ENCODE results near the gene RNF212B. TPM values are rescaled to one million over a fixed set of nuclear protein-coding genes. Genes with fewer than 3 reads are reported as not detected.

The RNF212B gene
- total and polyA plus RNA-seq, 2 of the 13 experiments (the other 11 are each of a cell fraction or from before 2014, with no cell fraction given), result 0.05 TPM; not detected in 1

- TF ChIP-seq ZNF687 (CRISPR knock-in tag; IDR thresholded peaks at IDR 0.05) (no peak), TCF7 (IDR thresholded peaks at IDR 0.05; ENCODE audit: low read depth) (no peak), THYN1 (CRISPR knock-in tag; IDR thresholded peaks at IDR 0.05; ENCODE audit: borderline replicate concordance, low read depth) (0 out of 2 replicates have a peak, but pooled peaks have one; percentile 38), JARID2 (CRISPR knock-in tag; IDR thresholded peaks at IDR 0.05; ENCODE audit: insufficient replicate concordance) (no peak), HOXA3 (CRISPR knock-in tag; IDR thresholded peaks at IDR 0.05) (no peak), ZFP91 (CRISPR knock-in tag; IDR thresholded peaks at IDR 0.05; ENCODE audit: borderline replicate concordance) (no peak), NAIF1 (CRISPR knock-in tag; IDR thresholded peaks at IDR 0.05; ENCODE audit: borderline replicate concordance) (0 out of 2 replicates have a peak, but pooled peaks have one; percentile 13), ZNF101 (CRISPR knock-in tag; IDR thresholded peaks at IDR 0.05; ENCODE audit: borderline replicate concordance, low read depth) (no peak), ZNF761 (CRISPR knock-in tag; conservative IDR thresholded peaks at IDR 0.05) (no peak), ZNF512B (CRISPR knock-in tag; IDR thresholded peaks at IDR 0.05; ENCODE audit: borderline replicate concordance) (no peak), FOXA1 (IDR thresholded peaks at IDR 0.05) (no peak), FOXA1 (CRISPR knock-in tag; IDR thresholded peaks at IDR 0.05) (no peak), SPEN (CRISPR knock-in tag; IDR thresholded peaks at IDR 0.05; ENCODE audit: low read depth) (no peak), ZNF770 (CRISPR knock-in tag; IDR thresholded peaks at IDR 0.05) (0 out of 2 replicates have a peak, but pooled peaks have one; percentile 42)
Observed at GRCh38 chr14:23286902-23287479, 49.3 kb downstream of the RNF212B start (continued).

Measured in HepG2 (cell line).